Progenitor cell of endocrine pancreas (in vitro differentiated cells): ENCODE data around the gene SLAMF9. TPM values are rescaled to one million over a fixed set of nuclear protein-coding genes. Genes with fewer than 3 reads are reported as not detected.

Source experiments
- DNase-seq: peaks from one replicate; pipeline ENCODE4 v3.0.0; 2021; ENCODE audit warnings: low spot score; ENCODE audit not compliant: unreplicated experiment
- H3K27ac Mint-ChIP-seq: 2 replicates; pipeline ENCODE4 v1.8.0; 2021; ENCODE audit warnings: mild to moderate bottlenecking, moderate library complexity, mixed read lengths
- H3K27me3 Mint-ChIP-seq: 2 replicates; pipeline ENCODE4 v1.8.0; 2021; ENCODE audit warnings: mixed read lengths
- H3K36me3 Mint-ChIP-seq: 2 replicates; pipeline ENCODE4 v1.8.0; 2022; ENCODE audit warnings: mixed read lengths; ENCODE audit not compliant: insufficient read depth
- H3K4me1 Mint-ChIP-seq: 2 replicates; pipeline ENCODE4 v1.8.0; 2021; ENCODE audit warnings: low read depth, mixed read lengths
- H3K4me3 Mint-ChIP-seq: 2 replicates; pipeline ENCODE4 v1.8.0; 2021; ENCODE audit warnings: low read depth, mild to moderate bottlenecking, moderate library complexity, mixed read lengths
- H3K9me3 Mint-ChIP-seq: 2 replicates; pipeline ENCODE4 v1.8.0; 2021; ENCODE audit warnings: low read depth, mixed read lengths
- total RNA-seq: library from RNA; stranded (reverse); gene quantifications from 2 replicates; pipeline ENCODE4 v1.2.1, GENCODE V29; 2021
- TF ChIP-seq, protein P1 (sequence below): fragments of 200-600 bp; sonication (generic); IDR thresholded peaks from one replicate; pipeline ENCODE4 v1.5.0; 2021; ENCODE audit warnings: antibody characterized with exemption, mild to moderate bottlenecking; ENCODE audit not compliant: unreplicated experiment

Gene SLAMF9
- total RNA-seq, 1 donor from 2014 or later, result not detected

DNA sequence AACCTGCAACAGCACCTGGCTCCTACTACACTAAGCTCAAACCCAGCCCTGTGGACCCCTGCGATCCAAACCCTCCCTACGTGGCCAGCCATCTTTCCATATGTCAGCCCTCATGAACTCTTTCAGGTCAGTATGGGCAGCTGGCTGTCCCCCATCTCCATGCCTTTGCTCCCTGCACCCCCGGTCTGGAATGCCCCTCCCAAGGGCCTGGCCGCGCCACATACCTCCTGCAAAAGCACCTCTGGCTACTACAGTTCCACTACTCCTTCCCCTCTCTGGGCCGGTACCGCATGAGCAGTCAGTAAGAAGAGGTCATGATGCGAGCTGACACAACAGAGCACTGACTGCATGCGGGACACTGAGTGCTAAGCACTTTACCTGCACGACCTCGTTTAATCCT lies 18.7 kb downstream of the SLAMF9 start:
- no peak overlapping the region for H3K4me3 Mint-ChIP-seq
- no peak overlapping the region for H3K27ac Mint-ChIP-seq
- DNase-seq, result no peak
- peaks cover 29% of the 10 kb centered on the region for H3K4me1 Mint-ChIP-seq
- no peaks in the 10 kb centered on the region for H3K27me3 Mint-ChIP-seq
- TF ChIP-seq, protein P1, sequence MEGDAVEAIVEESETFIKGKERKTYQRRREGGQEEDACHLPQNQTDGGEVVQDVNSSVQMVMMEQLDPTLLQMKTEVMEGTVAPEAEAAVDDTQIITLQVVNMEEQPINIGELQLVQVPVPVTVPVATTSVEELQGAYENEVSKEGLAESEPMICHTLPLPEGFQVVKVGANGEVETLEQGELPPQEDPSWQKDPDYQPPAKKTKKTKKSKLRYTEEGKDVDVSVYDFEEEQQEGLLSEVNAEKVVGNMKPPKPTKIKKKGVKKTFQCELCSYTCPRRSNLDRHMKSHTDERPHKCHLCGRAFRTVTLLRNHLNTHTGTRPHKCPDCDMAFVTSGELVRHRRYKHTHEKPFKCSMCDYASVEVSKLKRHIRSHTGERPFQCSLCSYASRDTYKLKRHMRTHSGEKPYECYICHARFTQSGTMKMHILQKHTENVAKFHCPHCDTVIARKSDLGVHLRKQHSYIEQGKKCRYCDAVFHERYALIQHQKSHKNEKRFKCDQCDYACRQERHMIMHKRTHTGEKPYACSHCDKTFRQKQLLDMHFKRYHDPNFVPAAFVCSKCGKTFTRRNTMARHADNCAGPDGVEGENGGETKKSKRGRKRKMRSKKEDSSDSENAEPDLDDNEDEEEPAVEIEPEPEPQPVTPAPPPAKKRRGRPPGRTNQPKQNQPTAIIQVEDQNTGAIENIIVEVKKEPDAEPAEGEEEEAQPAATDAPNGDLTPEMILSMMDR, result no peak
- no peaks in the 10 kb centered on the region for H3K9me3 Mint-ChIP-seq
- peaks cover 44% of the 10 kb centered on the region for H3K36me3 Mint-ChIP-seq

DNA sequence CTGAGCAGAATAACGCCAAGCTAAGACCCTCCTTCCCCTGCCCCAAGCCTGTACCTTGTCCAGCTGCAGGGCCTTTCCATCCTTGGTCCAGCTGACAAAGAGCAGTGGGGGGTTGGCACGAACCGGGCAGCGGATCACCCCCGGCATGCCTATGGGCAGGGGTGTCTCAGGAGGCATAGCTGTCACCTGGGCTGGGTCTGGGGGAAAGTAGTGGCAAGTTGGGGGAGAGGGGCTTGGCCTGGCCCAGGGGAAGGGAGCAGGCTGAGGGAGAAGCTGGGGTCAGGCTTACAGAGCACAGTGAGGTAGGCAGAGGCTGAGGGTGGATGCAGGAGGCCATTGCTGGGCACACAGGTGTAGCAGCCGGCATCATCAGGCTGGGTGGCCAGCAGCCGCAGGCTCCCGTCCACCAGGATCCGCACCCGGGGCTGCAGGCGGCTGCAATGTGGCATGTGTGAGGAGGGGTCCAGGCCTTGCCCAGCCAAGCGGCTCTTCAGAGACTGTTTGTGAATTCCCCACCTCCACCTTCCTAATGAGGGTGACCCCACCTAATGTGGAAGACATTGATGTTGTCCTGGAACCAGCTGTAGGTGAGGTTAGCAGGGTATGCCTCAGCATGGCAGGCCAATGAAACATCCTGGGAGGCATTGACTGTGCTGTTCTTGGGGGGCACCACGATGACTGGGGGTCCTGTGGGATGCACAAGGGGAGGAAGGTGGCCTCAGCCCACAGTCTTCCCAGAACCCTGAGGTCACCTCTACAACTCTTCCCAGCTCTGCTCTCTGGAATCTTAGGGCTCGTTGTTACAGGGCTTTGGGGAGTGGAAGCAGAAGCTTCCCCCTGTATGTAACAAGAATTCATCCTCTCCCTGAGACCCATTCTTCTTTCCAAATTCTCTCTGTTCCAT lies 19.6 kb downstream of the SLAMF9 start:
- Mint-ChIP-seq H3K27ac (no peak overlapping the region), H3K36me3 (peaks cover 42% of the 10 kb centered on the region), H3K9me3 (no peaks in the 10 kb centered on the region), H3K27me3 (no peaks in the 10 kb centered on the region), H3K4me3 (no peak overlapping the region), H3K4me1 (peaks cover 22% of the 10 kb centered on the region)
- no peak for DNase-seq
- TF ChIP-seq, protein P1, result no peak

DNA sequence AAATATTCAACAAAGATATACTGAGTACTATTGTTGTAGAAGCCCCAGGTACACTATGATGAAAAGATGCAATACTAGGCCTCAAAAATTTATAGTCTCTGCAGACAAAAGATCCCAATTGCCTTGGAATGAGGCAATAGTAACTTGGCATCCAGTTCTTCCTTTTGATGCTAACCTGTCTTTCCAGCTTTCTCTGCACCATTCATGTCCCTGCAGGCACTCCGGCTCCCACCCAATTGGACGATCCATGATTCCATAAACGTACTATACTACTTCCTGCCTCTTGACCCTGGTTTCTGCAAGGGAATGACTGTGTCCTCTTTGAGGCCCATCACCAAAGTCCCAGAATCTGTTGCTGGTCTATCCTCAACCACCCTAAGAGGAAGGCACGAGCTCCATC lies 20.7 kb downstream of the SLAMF9 start:
- peaks cover 16% of the 10 kb centered on the region for H3K4me1 Mint-ChIP-seq
- H3K27me3 Mint-ChIP-seq, result no peaks in the 10 kb centered on the region
- H3K27ac Mint-ChIP-seq, result no peak overlapping the region
- no peaks in the 10 kb centered on the region for H3K9me3 Mint-ChIP-seq
- H3K36me3 Mint-ChIP-seq, result peaks cover 38% of the 10 kb centered on the region
- DNase-seq, result no peak
- H3K4me3 Mint-ChIP-seq, result no peak overlapping the region
- TF ChIP-seq, protein P1, result no peak

DNA sequence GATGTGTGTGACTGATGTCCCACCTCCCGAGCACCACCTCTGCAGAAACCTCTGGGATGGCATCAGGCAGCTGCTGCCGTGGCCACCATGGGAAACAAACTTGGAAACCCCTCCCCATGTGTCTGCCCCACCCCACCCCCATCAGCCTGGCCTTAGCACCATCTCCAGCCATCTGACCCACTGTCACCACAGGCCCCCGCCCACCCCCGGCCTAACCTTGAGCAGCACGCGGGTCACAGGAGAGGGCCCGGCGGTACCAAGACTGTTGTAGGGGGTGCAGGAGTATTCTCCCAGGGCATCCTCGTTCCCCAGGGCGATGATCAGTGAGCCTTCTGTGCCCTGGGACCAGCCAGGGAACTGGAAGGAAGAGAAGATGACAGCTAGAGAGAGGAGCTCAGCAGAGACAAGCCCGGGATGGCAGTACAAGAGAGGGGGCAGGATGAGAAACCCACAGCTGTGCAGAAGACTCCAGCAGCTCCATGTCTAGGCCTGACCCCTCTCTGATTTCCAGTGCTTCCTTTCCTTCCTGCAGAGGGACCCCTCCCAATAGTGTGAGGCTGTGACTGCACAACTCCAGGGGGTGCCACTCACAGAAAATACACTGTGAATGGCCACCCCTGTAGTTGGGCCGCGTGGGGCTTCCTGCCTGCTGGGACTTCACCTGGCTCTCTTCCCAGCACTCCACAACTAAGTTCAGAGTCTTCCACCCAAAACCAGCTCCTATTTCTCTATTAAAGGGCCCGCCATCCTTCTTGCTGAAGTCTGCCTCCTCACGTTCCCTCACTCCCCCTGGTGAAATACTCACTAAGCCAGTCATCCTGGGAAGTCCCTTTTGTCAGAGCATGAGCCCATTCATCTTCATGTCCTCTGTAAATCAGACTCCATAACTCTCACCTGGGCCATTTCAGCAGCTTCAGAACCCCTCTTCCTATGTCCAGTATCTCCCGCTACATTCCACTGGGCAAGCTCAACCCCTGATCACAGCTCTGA lies 21.4 kb downstream of the SLAMF9 start:
- Mint-ChIP-seq H3K36me3 (peaks cover 36% of the 10 kb centered on the region), H3K4me3 (no peak overlapping the region), H3K4me1 (peaks cover 9% of the 10 kb centered on the region), H3K27me3 (no peaks in the 10 kb centered on the region), H3K9me3 (no peaks in the 10 kb centered on the region), H3K27ac (no peak overlapping the region)
- TF ChIP-seq, protein P1, result no peak
- DNase-seq, result no peak

DNA sequence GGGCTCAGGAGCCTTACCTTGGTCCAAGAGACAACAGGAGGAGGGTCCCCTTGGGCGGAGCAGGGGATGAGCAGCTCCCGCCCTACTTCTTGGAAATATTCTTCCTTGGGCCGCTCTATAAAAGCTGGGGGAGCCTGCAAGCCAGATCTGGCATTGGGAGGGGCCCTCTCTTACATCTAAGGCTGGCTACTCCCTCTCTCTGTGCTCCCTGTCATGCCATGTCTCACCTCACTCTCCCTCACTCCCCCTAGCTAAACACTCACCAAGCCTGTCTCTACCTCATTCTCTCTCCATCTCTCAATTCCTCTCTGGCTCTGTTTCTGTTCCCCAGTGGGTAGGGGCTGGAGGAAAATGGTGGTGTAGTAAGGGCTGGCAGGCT lies 22.3 kb downstream of the SLAMF9 start:
- no peaks in the 10 kb centered on the region for H3K27me3 Mint-ChIP-seq
- H3K36me3 Mint-ChIP-seq, result peaks cover 41% of the 10 kb centered on the region
- peaks cover 2% of the 10 kb centered on the region for H3K4me1 Mint-ChIP-seq
- no peak overlapping the region for H3K4me3 Mint-ChIP-seq
- no peak overlapping the region for H3K27ac Mint-ChIP-seq
- TF ChIP-seq, protein P1, result no peak
- H3K9me3 Mint-ChIP-seq, result no peaks in the 10 kb centered on the region
- DNase-seq, result no peak
